IMR-90 (cell line): ENCODE measurements around the gene NR1I3. TPM values are rescaled to one million over a fixed set of nuclear protein-coding genes. Genes with fewer than 3 reads are reported as not detected.

Experiments
- ATAC-seq: fragments of 200-7000 bp; cut with Tn5 transposase; 2 replicates; pipeline ENCODE4 v1.9.1; 2020; ENCODE audit warnings: low read depth, mild to moderate bottlenecking, moderate library complexity
- BruUV-seq: library from RNA; stranded (reverse); fragments of 400-500 nt; replicated peaks from 2 replicates; lab custom pipeline; 2021; lab: Mats Ljungman, UMichigan
- CTCF ChIA-PET: fragments of 300-600 bp; formaldehyde crosslinking; extraction: SDS; loops from one replicate; lab custom pipeline; 2021; ENCODE audit warnings: antibody characterized with exemption; lab: Yijun Ruan, JAX
- POLR2A ChIA-PET: fragments of 300-600 bp; sonication (Branson Sonifier 250); formaldehyde crosslinking; loops from one replicate; lab custom pipeline; 2022; ENCODE audit warnings: antibody characterized with exemption; ENCODE audit not compliant: unreplicated experiment; lab: Charles Lee
- DNase-seq: peaks from one replicate; pipeline ENCODE4 v3.0.0; 2013
- H2AFZ ChIP-seq: replicated peaks from 2 replicates; pipeline ENCODE3; 2013; ENCODE audit warnings: low read length, mild to moderate bottlenecking; ENCODE audit not compliant: poor library complexity
- H2AK5ac ChIP-seq: 2 replicates; pipeline ENCODE4 v1.6.1; 2013; ENCODE audit warnings: low read depth, low read length, inconsistent platforms
- H2AK9ac ChIP-seq: replicated peaks from 2 replicates; pipeline ENCODE3; 2013; ENCODE audit warnings: mild to moderate bottlenecking, low read depth, low read length, moderate library complexity; ENCODE audit not compliant: poor library complexity
- H2BK120ac ChIP-seq: 2 replicates; pipeline ENCODE4 v1.6.1; 2013; ENCODE audit warnings: low read depth, low read length, inconsistent platforms
- H2BK15ac ChIP-seq: 3 replicates; pipeline ENCODE4 v1.6.1; 2013; ENCODE audit warnings: low read depth, low read length, inconsistent platforms
- H2BK20ac ChIP-seq: 2 replicates; pipeline ENCODE4 v1.6.1; 2013; ENCODE audit warnings: low read depth, mild to moderate bottlenecking, inconsistent platforms, low read length, moderate library complexity
- H2BK5ac ChIP-seq: 2 replicates; pipeline ENCODE4 v1.6.1; 2013; ENCODE audit warnings: mild to moderate bottlenecking, low read depth, low read length, inconsistent platforms; ENCODE audit not compliant: poor library complexity, severe bottlenecking
- H3K14ac ChIP-seq: replicated peaks from 2 replicates; pipeline ENCODE4 v1.6.1; 2013; ENCODE audit warnings: low read depth, low read length, inconsistent platforms
- H3K18ac ChIP-seq: 2 replicates; pipeline ENCODE4 v1.6.1; 2013; ENCODE audit warnings: low read depth, low read length, control low read depth
- H3K23ac ChIP-seq: 2 replicates; pipeline ENCODE4 v1.6.1; 2013; ENCODE audit warnings: low read depth, low read length, inconsistent platforms
- H3K27ac ChIP-seq: 2 replicates; pipeline ENCODE4 v1.5.1; 2013; ENCODE audit warnings: mild to moderate bottlenecking, control low read depth, low read length; ENCODE audit not compliant: insufficient read depth
- H3K27me3 ChIP-seq: 2 replicates; pipeline ENCODE4 v1.6.1; 2013; ENCODE audit warnings: low read length; ENCODE audit not compliant: control insufficient read depth, insufficient read depth
- H3K36me3 ChIP-seq: 2 replicates; pipeline ENCODE4 v1.6.1; 2013; ENCODE audit warnings: low read length, mixed read lengths; ENCODE audit not compliant: control insufficient read depth, insufficient read depth
- H3K4ac ChIP-seq: 2 replicates; pipeline ENCODE4 v1.6.1; 2013; ENCODE audit warnings: low read depth, low read length, inconsistent platforms
- H3K4me1 ChIP-seq: 2 replicates; pipeline ENCODE4 v1.6.1; 2013; ENCODE audit warnings: low read length, mixed read lengths; ENCODE audit not compliant: control insufficient read depth, insufficient read depth
- H3K4me2 ChIP-seq: 2 replicates; pipeline ENCODE4 v1.6.1; 2013; ENCODE audit warnings: low read depth, mild to moderate bottlenecking, control low read depth, low read length, moderate library complexity
- H3K4me3 ChIP-seq: 2 replicates; pipeline ENCODE4 v1.5.1; 2013; ENCODE audit warnings: low read depth, mild to moderate bottlenecking, control low read depth, low read length, moderate library complexity; ENCODE audit not compliant: insufficient read depth
- H3K56ac ChIP-seq: 2 replicates; pipeline ENCODE4 v1.6.1; 2013; ENCODE audit warnings: low read length, inconsistent platforms; ENCODE audit not compliant: insufficient read depth; ENCODE audit errors: extremely low read depth
- H3K79me1 ChIP-seq, 2 experiments: 2 replicates each; pipeline ENCODE4 v1.6.1; 2013; ENCODE audit warnings: low read length in 2 of 2, inconsistent platforms in 1 of 2, low read depth in 1 of 2
- H3K9ac ChIP-seq: 2 replicates; pipeline ENCODE4 v1.6.1; 2013; ENCODE audit warnings: low read depth, low read length, control low read depth
- H3K9me1 ChIP-seq: 2 replicates; pipeline ENCODE4 v1.6.1; 2013; ENCODE audit warnings: low read length, inconsistent platforms; ENCODE audit not compliant: insufficient read depth
- H3K9me3 ChIP-seq: 2 replicates; pipeline ENCODE4 v1.6.1; 2013; ENCODE audit warnings: low read length; ENCODE audit not compliant: control insufficient read depth, insufficient read depth
- H4K20me1 ChIP-seq: 2 replicates; pipeline ENCODE4 v1.6.1; 2013; ENCODE audit warnings: low read length, inconsistent platforms; ENCODE audit not compliant: insufficient read depth
- H4K5ac ChIP-seq: 2 replicates; pipeline ENCODE4 v1.6.1; 2013; ENCODE audit warnings: mild to moderate bottlenecking, low read depth, low read length, control low read depth
- H4K8ac ChIP-seq, 2 experiments: 2 replicates each; pipeline ENCODE4 v1.6.1; 2013; ENCODE audit warnings: low read depth in 2 of 2, low read length in 2 of 2, control low read depth in 1 of 2, inconsistent platforms in 1 of 2
- H4K91ac ChIP-seq: 2 replicates; pipeline ENCODE4 v1.6.1; 2013; ENCODE audit warnings: low read depth, low read length, inconsistent platforms; ENCODE audit not compliant: insufficient read depth
- CHD1 ChIP-seq: IDR thresholded peaks from 2 replicates; pipeline ENCODE4 v1.6.1; 2012; ENCODE audit warnings: low read depth, low read length, improper control_type of control experiment
- CTCF ChIP-seq: conservative IDR thresholded peaks from 2 replicates; pipeline ENCODE4 v1.5.1; 2012; ENCODE audit warnings: mild to moderate bottlenecking, low read depth, low read length, improper control_type of control experiment
- MAZ ChIP-seq: IDR thresholded peaks from 2 replicates; pipeline ENCODE4 v1.6.1; 2012; ENCODE audit warnings: low read depth, mild to moderate bottlenecking, low read length, improper control_type of control experiment, moderate library complexity, borderline replicate concordance
- POLR2A ChIP-seq: IDR thresholded peaks from 2 replicates; pipeline ENCODE4 v1.6.1; 2012; ENCODE audit warnings: mild to moderate bottlenecking, low read depth, low read length
- RAD21 ChIP-seq: IDR thresholded peaks from 2 replicates; pipeline ENCODE4 v1.6.1; 2012; ENCODE audit warnings: low read length, improper control_type of control experiment
- RCOR1 ChIP-seq: IDR thresholded peaks from 2 replicates; pipeline ENCODE4 v1.6.1; 2012; ENCODE audit warnings: mild to moderate bottlenecking, low read length, improper control_type of control experiment; ENCODE audit not compliant: insufficient replicate concordance
- RFX5 ChIP-seq: IDR thresholded peaks from 2 replicates; pipeline ENCODE4 v1.8.0; 2012; ENCODE audit warnings: low read depth, mild to moderate bottlenecking, low read length, moderate library complexity
- SMC3 ChIP-seq: fragments of 150-350 bp; IDR thresholded peaks from 2 replicates; pipeline ENCODE4 v1.6.1; 2016; ENCODE audit warnings: low read depth, mild to moderate bottlenecking, antibody characterized with exemption, low read length, moderate library complexity
- WGBS, 2 experiments: methylation state at CpG; one replicate each; pipeline versions ENCODE4 v1.1.5 to v1.1.7; 2013; ENCODE audit warnings: missing lambda C conversion rate in 2 of 2; ENCODE audit not compliant: insufficient read length in 1 of 2; ENCODE audit errors: extremely low coverage in 2 of 2; 5-methylcytosine and 5-hydroxymethylcytosine counted together
- dilution Hi-C: fragments of 300-500 bp; cut with HindIII; formaldehyde crosslinking; loops from one replicate; pipeline ENCODE4 v1.14.3; 2018; ENCODE audit warnings: low sequenced_read_pairs; ENCODE audit not compliant: unreplicated experiment
- in situ Hi-C: fragments of 300-500 bp; cut with MboI; formaldehyde crosslinking; loops from 3 replicates; pipeline ENCODE4 v1.14.3; 2019; ENCODE audit warnings: low sequenced_read_pairs, inconsistent platforms, mixed read lengths
- intact Hi-C: fragments of 100-400 bp; cut with micrococcal nuclease; formaldehyde crosslinking; loops from 2 replicates; pipeline ENCODE4 v1.10.0; 2022
- polyA plus RNA-seq, 3 experiments: library from polyadenylated mRNA; depleted of rRNA; stranded (reverse); fragments of >200 nt; gene quantifications; 2 replicates each; pipeline ENCODE4 v1.2.3, GENCODE V29; 2012; ENCODE audit warnings: low replicate concordance in 1 of 3
- total RNA-seq: library from RNA; depleted of rRNA; stranded (reverse); fragments of >200 nt; gene quantifications from 2 replicates; pipeline ENCODE4 v1.2.3, GENCODE V29; 2012

NR1I3 gene
- total and polyA plus RNA-seq, 2 of the 4 experiments (the other 2 are of a cell fraction), result not detected

- Histone ChIP-seq H3K79me1 (peaks cover 14 to 32% of the 10 kb centered on the region in 2 experiments), H3K9me3 (no peaks in the 10 kb centered on the region), H3K18ac (no peak overlapping the region), H3K9me1 (peaks cover 4% of the 10 kb centered on the region; the same call in 1 of the 2 replicates), H2BK120ac (no peak overlapping the region), H2AK5ac (no peak overlapping the region), H3K23ac (no peak overlapping the region), H3K9ac (no peak overlapping the region), H3K36me3 (peaks cover 47% of the 10 kb centered on the region), H3K4me3 (no peak overlapping the region), H3K4ac (no peak overlapping the region), H2BK20ac (no peak overlapping the region), H3K14ac (no peak overlapping the region), H3K4me2 (no peak overlapping the region), H3K56ac (no peak overlapping the region), H3K27ac (no peak overlapping the region), H2AK9ac (no peak overlapping the region), H2AFZ (peak overlapping the region; percentile 27), H2BK5ac (no peak overlapping the region), H4K20me1 (peaks cover 12% of the 10 kb centered on the region), H3K4me1 (peaks cover 11% of the 10 kb centered on the region), H4K8ac (no peak overlapping the region), H4K5ac (no peak overlapping the region), H2BK15ac (no peak overlapping the region), H3K27me3 (no peaks in the 10 kb centered on the region), H4K91ac (no peak overlapping the region)
- dilution Hi-C loops, result no loop called here
- DNase-seq (peak; percentile 67), ATAC-seq (peak; percentile 87)
- intact Hi-C loops, result no loop called here
- WGBS, 2 experiments, result 56% methylated on average over 4 of the region's 11 CpGs; no CpG with 5 or more reads in 1 of the 2 experiments
- TF ChIP-seq POLR2A (0 out of 2 replicates have a peak, but pooled peaks have one; percentile 46), SMC3 (peak; percentile 80), RCOR1 (no peak), RAD21 (peak; percentile 88), MAZ (peak; percentile 62; the same call in 1 of the 2 replicates), CHD1 (no peak), RFX5 (no peak), CTCF (peak; percentile 91)
- ChIA-PET CTCF (interaction anchor here (0.6 to 2.7 kb wide), 2 partner anchors 16 to 220 kb away, joined by 3 to 20 read pairs; partner anchors contain the start of gene TOMM40L), POLR2A (no interaction called here)
- in situ Hi-C loops, result loop anchor here (10.0 kb wide), 1 partner anchor 535 kb away; the partner anchor contains the start of gene DUSP12
- BruUV-seq, result TSS peak; percentile 47
Measured at GRCh38 chr1:161209790-161210409, 28.1 kb downstream of the NR1I3 start.
